GM21360 (cell line): ENCODE measurements around the gene XRN2.
"Not testable (repeated sequence)": the region's sequence is repeated elsewhere in the genome, so short reads cannot be mapped to it uniquely, and the experiment has no call there.

Source experiments
- ATAC-seq: cut with Tn5 transposase; IDR thresholded peaks from one replicate; pipeline ENCODE4 v1.9.1; 2021; ENCODE audit warnings: mild to moderate bottlenecking, moderate library complexity; ENCODE audit not compliant: unreplicated experiment

Gene XRN2

DNA sequence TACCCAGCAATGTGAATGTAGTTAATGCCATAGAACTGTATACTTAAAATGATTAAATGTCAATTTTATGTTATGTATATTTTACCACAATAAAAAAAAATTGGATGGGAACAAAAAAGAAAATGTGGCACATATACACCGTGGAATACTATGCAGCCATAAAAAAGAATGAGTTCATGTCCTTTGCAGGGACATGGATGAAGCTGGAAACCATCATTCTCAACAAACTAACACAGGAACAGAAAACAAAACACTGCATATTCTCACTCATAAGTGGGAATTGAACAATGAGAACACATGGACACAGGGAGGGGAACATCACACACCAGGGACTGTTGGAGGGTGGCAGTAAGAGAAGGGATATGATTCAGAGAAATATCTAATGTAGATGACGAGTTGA lies 116.0 kb downstream of the XRN2 start:
- not testable (repeated sequence) for ATAC-seq

DNA sequence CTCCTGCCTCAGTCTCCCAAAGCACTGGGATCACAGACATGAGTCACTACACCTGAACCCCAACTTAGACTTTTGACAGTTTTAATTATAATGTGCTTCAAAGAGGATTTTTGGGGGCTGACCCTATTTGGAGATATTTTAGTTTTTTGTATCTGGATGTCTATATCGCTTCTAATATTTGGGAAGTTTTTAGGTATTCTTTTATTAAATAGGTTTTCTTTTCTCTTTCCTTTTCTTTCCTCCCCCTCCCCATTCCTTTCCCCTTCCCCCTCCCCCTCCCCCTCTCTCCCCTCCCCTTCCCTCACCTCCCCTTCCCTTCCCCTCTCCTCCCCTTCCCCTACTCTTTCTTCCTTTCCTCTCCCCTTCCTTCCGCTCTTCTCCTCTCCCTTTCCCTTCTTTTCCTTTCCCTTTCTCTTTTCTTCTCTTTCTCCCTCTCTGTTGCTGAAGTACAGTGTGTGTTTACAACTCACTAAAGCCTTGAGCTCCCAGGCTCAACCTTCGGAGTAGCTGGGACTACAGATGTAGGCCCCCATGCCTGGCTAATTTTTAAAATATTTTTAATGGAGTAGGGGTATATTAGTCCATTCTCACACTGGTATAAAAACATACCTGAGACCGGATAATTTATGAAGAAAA lies 118.6 kb downstream of the XRN2 start:
- ATAC-seq = no peak

DNA sequence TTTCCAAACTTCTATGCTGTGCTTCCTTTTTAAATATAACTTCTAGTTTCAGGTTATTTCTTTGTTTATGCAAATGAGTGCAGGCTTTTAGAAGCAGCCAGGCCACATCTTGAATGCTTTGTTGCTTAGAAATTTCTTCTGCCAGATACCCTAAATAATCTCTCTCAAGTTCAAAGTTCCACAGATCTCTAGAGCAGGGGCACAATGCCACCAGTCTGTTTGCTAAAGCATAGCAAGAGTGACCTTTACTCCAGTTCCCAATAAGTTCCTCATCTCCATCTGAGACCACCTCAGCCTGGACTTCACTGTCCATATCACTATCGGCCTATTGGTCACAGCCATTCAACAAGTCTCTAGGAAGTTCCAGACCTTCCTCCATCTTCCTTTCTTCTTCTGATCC lies 120.6 kb downstream of the XRN2 start:
- not testable (repeated sequence) for ATAC-seq

DNA sequence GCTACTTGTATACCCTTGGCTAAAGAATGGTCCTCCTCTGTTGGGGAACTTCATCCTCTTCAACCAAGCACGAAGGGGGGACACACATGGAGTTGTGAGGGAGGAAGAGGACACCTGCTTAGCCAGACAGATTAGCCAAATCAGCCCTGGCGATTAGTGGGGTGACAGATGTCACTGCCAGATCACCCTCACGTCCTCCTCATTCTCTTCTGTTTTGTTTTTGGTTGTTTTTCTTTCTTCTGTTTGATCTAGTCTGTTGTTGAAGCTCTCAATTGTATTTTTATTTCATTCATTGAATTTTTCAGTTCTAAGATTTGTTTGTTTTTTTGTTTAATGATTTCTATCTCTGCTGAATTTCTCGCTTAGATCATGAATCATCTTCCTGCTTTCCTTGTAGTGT lies 121.7 kb downstream of the XRN2 start:
- ATAC-seq = no peak

DNA sequence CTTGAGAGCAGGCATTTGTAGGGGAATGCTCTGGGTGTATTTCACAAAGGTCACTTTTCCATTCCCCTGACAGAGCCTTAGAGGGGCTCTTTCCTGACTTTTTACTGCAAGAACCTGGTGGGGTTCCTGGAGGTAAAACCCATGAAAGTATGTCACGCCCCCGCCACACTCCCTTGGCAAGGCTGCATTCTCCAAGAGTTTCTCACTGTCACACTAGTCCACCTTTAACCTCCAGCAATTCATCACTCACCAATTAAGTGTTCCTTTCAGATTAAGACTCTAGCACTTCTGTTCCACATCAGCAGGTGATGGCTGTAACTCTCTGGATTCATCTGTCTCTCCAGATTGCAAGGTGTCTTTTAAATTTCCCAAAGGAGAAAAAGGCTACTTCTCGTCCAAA lies 126.9 kb downstream of the XRN2 start:
- no peak for ATAC-seq

DNA sequence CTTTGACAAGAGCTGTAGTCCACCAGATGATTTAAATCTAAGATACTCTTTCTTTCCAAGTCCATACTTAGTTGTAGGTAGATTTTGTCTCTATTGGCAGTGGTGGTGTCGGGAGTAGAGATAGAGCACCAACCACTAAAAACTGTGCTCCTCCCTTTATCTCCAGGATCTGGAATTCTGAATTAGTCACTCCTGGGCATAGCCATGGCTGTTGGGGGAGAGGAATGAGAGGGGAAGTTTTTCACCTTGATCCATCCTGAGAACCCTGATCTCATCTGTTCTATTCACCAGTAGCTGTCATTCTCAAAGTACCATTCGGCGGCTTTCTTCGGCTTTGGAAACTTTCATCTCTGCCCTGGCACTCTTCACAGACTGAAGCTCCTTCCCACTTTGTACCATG lies 129.8 kb downstream of the XRN2 start:
- ATAC-seq = no peak

DNA sequence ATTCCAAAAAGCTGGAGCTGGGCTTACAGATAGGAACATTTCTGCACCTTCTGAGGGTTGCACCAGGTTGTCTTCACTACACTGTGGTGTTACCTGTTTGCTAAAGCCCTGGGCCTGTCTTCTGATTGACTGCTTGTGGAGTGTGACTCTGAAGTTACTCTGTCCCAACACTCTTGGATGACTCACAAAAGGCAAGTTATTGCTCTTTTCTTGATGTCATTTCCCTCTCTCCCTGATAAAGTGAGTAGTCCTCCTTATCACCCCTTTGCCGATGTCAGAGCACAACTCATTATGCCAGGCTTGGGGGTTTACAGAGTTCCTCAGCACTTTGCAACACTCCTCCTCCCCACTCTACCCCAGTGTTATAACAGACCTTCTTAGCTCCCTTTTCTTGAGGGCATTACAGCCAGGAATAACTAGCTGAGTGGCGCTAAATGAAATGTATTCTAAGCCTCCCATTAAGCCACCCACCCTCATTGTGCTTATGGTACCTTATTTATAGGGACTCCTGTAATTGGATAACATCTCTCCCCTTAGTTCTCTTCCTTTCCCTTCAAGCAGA lies 130.3 kb downstream of the XRN2 start:
- ATAC-seq = no peak

DNA sequence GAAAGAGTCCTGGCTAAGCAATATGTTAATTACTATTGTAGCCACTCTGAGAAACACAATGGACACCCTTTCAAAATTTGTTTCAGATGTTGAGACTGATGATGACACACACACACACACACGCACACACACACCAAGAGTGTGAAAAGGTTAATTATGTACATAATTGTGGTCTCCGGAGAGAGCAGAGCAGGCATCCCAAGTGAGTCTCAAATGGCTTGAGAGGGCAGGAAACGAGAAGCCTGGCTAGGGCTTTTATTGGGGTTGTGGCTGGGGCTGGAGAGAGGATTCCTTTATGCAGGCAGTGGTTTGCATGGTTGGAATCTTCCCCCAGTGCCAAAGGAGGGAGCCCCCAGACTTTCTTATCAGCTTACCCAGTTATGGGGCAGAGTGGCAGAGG lies 132.4 kb downstream of the XRN2 start:
- no peak for ATAC-seq

DNA sequence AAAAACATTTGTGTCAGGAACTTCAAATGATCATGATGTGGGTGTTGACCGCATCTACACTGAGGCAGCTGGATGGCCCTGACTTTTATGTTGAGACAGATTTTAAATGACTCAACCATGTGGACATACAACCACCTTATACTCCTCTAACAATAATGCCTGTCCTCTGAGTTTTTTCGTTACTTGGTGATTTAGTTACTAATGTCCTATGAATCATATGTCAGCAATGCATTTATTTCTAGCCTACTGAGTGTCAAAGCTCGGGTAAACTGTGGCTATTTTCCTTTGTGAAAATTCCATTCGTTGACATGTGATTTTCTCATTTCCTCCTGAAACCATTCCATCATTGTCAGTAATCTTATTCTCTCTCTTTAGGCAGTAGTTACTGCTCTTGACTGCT lies 133.1 kb downstream of the XRN2 start:
- ATAC-seq = no peak

DNA sequence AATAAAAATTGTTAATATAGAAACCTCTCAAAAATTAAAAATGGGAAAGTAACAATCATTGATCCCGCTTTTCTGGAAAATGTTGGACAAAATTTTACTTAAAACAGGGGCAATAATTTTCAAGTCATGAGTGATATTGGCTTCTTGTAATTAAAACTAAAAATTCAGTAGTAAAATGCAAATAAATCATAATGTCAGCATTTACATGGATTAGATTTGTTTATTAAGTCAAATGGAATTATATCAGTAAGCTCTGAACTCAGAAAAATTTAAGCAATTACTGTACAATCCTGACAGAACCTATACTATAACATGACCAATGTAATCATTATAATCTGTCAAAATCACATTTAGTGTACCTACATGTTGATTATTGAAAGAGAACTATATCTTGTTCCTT lies 134.1 kb downstream of the XRN2 start:
- ATAC-seq = no peak

DNA sequence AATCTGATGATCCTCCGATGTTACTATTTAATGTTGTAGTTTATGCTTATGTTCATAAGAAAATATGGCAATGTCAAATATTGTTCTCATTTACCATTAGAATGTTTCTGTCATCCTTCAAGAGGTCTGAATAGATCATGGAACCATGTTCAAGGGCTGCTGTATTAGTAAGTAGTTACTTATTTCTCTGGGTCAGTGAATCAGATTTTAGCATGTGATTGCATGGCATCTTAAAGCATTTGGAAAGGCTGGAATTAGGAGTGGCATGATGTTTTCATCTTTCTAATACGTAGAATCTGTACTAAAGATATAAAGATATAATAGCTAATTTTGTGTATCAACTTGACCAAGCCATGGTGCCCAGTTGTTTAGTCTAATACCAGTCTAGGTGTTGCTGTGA lies 134.7 kb downstream of the XRN2 start:
- ATAC-seq = no peak
